Uterus (tissue), 4 donors: ENCODE data around the gene PPP1R16B. TPM values are rescaled to one million over a fixed set of nuclear protein-coding genes. Genes with fewer than 3 reads are reported as not detected.
"Not testable (repeated sequence)": the region's sequence is repeated elsewhere in the genome, so short reads cannot be mapped to it uniquely, and the experiment has no call there.

Experiments
- DNase-seq, 2 donors: peaks; one replicate each; pipeline ENCODE4 v3.0.0-alpha.2; 2019 to 2020
- H3K27ac ChIP-seq, 2 donors: fragments of 200-600 bp; sonication (generic); 1 replicate in 1 of 2; 2 replicates in 1 of 2; pipeline ENCODE4 v1.5.1; 2016 to 2018
- H3K27me3 ChIP-seq, 2 donors: fragments of 200-600 bp; sonication (generic); one replicate each; pipeline ENCODE4 v1.5.1; 2018 to 2019; ENCODE audit warnings: control low read depth in 1 of 2
- H3K36me3 ChIP-seq, 2 donors: fragments of 200-600 bp; sonication (generic); one replicate each; pipeline ENCODE4 v1.5.1; 2019; ENCODE audit warnings: control low read depth in 1 of 2
- H3K4me1 ChIP-seq, 2 donors: fragments of 200-600 bp; sonication (generic); one replicate each; pipeline ENCODE4 v1.5.1; 2018 to 2019; ENCODE audit warnings: control low read depth in 1 of 2
- H3K4me3 ChIP-seq, 2 donors: fragments of 200-600 bp; sonication (generic); 1 replicate in 1 of 2; 2 replicates in 1 of 2; pipeline ENCODE4 v1.5.1; 2018 to 2019; ENCODE audit warnings: mild to moderate bottlenecking in 1 of 2
- H3K9me3 ChIP-seq, 2 donors: fragments of 200-600 bp; sonication (generic); one replicate each; pipeline ENCODE4 v1.5.1; 2019; ENCODE audit warnings: control low read depth in 1 of 2
- POLR2A ChIP-seq, 2 donors: fragments of 450-650 bp; IDR thresholded peaks; one replicate each; pipeline ENCODE4 v1.6.1; 2016; ENCODE audit warnings: antibody characterized with exemption in 2 of 2, mild to moderate bottlenecking in 1 of 2, moderate library complexity in 1 of 2
- intact Hi-C: fragments of 100-400 bp; cut with DNase I; formaldehyde crosslinking; loops from one replicate; pipeline ENCODE4 v1.15.1; 2023; ENCODE audit warnings: low total_unique reads
- total RNA-seq, 4 donors: library from RNA; depleted of rRNA in 3 of 4; stranded (reverse); fragments of >200 nt in 3 of 4; gene quantifications; one replicate each; pipeline versions ENCODE4 v1.1.0 to v1.2.4, GENCODE V29; 2014 to 2023
- TF ChIP-seq, protein P1 (sequence below), 4 experiments: fragments of 200-600 bp in 2 of 4; fragments of 450-650 bp in 2 of 4; sonication (generic) in 2 of 4; IDR thresholded peaks; one replicate each; pipeline ENCODE4 v1.5.1; 2016 to 2019; ENCODE audit warnings: antibody characterized with exemption in 4 of 4, mild to moderate bottlenecking in 2 of 4, moderate library complexity in 1 of 4
- donor health status: DM: yes; HTN: yes; CAD: no.

PPP1R16B gene
- total RNA-seq, 4 donors from 2014 or later, result 7.6 to 15.8 (median 12.5) TPM

GRCh38 chr20:38951611-38952010 is 146.1 kb downstream of the PPP1R16B start:
- no peaks in the 10 kb centered on the region for H3K27me3 ChIP-seq
- H3K4me1 ChIP-seq, result no peaks in the 10 kb centered on the region
- intact Hi-C loops, result no loop called here
- H3K9me3 ChIP-seq, result no peaks in the 10 kb centered on the region
- H3K27ac ChIP-seq, result no peak overlapping the region
- no peak for TF ChIP-seq POLR2A (IDR thresholded peaks at IDR 0.05)
- TF ChIP-seq, protein P1, sequence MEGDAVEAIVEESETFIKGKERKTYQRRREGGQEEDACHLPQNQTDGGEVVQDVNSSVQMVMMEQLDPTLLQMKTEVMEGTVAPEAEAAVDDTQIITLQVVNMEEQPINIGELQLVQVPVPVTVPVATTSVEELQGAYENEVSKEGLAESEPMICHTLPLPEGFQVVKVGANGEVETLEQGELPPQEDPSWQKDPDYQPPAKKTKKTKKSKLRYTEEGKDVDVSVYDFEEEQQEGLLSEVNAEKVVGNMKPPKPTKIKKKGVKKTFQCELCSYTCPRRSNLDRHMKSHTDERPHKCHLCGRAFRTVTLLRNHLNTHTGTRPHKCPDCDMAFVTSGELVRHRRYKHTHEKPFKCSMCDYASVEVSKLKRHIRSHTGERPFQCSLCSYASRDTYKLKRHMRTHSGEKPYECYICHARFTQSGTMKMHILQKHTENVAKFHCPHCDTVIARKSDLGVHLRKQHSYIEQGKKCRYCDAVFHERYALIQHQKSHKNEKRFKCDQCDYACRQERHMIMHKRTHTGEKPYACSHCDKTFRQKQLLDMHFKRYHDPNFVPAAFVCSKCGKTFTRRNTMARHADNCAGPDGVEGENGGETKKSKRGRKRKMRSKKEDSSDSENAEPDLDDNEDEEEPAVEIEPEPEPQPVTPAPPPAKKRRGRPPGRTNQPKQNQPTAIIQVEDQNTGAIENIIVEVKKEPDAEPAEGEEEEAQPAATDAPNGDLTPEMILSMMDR (IDR thresholded peaks at IDR 0.05), result no peak
- no peak overlapping the region for H3K4me3 ChIP-seq
- no peak for DNase-seq
- no peaks in the 10 kb centered on the region for H3K36me3 ChIP-seq

DNA sequence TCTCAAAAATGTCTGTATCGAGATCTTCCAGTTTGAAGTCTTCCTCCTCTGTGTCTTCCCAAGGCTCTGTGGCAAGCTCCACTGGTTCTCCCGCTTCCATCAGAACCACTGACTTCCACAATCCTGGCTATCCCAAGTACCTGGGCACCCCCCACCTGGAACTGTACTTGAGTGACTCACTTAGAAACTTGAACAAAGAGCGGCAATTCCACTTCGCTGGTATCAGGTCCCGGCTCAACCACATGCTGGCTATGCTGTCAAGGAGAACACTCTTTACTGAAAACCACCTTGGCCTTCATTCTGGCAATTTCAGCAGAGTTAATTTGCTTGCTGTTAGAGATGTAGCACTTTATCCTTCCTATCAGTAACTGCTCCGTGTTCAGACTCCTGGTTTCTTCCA is 146.7 kb downstream of the PPP1R16B start:
- TF ChIP-seq, protein P1 (IDR thresholded peaks at IDR 0.05), result no peak
- TF ChIP-seq POLR2A (IDR thresholded peaks at IDR 0.05), result no peak
- Histone ChIP-seq H3K27me3 (no peaks in the 10 kb centered on the region), H3K36me3 (no peaks in the 10 kb centered on the region), H3K27ac (no peak overlapping the region), H3K9me3 (no peaks in the 10 kb centered on the region), H3K4me3 (no peak overlapping the region), H3K4me1 (no peaks in the 10 kb centered on the region)
- intact Hi-C loops, result no loop called here
- DNase-seq, result no peak

DNA sequence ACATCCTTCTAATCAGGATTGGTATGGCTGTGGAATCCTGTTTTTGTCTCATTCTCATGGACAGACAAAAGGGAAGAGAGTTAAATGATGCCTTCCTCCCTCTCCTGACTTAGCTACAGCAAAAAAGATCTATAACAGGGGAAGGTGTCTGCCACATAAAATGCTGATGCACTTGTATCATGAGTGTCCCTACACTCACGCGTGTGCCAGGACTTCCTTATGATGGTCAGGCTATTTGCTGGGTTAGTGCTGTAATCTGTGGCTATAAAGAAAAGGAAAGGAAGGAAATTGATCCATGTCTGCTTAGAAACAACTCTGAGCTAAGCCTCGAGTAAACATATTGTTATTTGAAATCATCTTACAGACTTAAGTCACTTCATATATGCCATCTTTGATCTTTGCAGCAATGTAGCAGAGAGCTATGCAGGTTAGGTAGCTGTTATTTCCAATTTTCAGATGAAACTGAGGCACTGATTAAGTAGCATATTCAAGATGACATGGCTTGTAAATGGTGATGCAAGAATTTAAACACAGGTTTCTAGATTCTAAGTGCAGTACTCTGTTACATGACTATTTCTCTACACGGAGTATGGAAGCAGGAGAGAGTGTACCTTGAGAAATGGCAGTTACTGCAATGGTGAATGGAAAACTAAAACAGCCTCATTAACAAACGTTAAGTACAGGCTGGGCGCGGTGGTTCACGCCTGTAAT is 148.3 kb downstream of the PPP1R16B start:
- no peak for TF ChIP-seq POLR2A (IDR thresholded peaks at IDR 0.05)
- TF ChIP-seq, protein P1 (IDR thresholded peaks at IDR 0.05), result no peak
- H3K9me3 ChIP-seq, result no peaks in the 10 kb centered on the region
- intact Hi-C loops, result no loop called here
- no peak overlapping the region for H3K27ac ChIP-seq
- no peaks in the 10 kb centered on the region for H3K36me3 ChIP-seq
- no peaks in the 10 kb centered on the region for H3K4me1 ChIP-seq
- H3K4me3 ChIP-seq, result no peak overlapping the region
- no peak for DNase-seq
- H3K27me3 ChIP-seq, result no peaks in the 10 kb centered on the region

- intact Hi-C loops, result no loop called here
- no peaks in the 10 kb centered on the region for H3K4me1 ChIP-seq
- no peaks in the 10 kb centered on the region for H3K9me3 ChIP-seq
- no peak for DNase-seq
- TF ChIP-seq, protein P1 (IDR thresholded peaks at IDR 0.05), result no peak
- no peak for TF ChIP-seq POLR2A (IDR thresholded peaks at IDR 0.05)
- no peak overlapping the region for H3K4me3 ChIP-seq
- H3K27ac ChIP-seq, result no peak overlapping the region
- H3K27me3 ChIP-seq, result no peaks in the 10 kb centered on the region
- no peaks in the 10 kb centered on the region for H3K36me3 ChIP-seq
Measured at GRCh38 chr20:38957235-38957876, 151.9 kb downstream of the PPP1R16B start.

DNA sequence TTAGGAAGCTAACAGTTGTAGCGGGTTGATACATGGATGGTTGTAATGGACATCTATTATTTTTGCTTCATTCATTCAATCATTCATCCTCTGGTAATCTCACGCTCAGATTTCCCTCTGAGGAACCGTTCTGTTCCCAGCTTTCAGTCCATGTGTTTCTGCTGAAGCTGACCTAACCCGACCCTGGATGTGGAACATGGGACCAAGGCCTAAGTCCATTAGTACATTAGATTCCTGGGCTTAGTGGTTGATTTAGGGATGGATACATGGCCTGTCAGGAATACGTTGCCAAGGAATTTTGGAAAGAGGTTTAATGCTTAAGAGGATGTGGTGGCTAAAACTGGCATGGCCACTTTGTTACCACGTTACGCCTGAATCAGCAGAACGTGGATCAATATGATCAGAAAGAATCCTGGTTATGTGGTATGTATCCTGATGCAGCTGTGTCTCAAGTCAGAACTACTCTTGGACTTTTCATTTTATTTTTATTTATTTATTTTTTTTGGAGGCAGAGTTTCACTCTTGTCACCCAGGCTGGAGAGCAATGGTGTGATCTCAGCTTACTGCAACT is 152.5 kb downstream of the PPP1R16B start:
- intact Hi-C loops, result no loop called here
- H3K27me3 ChIP-seq, result no peaks in the 10 kb centered on the region
- H3K36me3 ChIP-seq, result no peaks in the 10 kb centered on the region
- H3K4me3 ChIP-seq, result no peak overlapping the region
- no peak for DNase-seq
- H3K9me3 ChIP-seq, result no peaks in the 10 kb centered on the region
- H3K27ac ChIP-seq, result no peak overlapping the region
- H3K4me1 ChIP-seq, result no peaks in the 10 kb centered on the region
- TF ChIP-seq, protein P1 (IDR thresholded peaks at IDR 0.05), result no peak
- no peak for TF ChIP-seq POLR2A (IDR thresholded peaks at IDR 0.05)

- H3K4me1 ChIP-seq, H3K27me3 ChIP-seq, intact Hi-C loops, H3K9me3 ChIP-seq, DNase-seq, H3K27ac ChIP-seq, H3K4me3 ChIP-seq, H3K36me3 ChIP-seq: not testable (repeated sequence)
Measured at GRCh38 chr20:38960187-38960687, 154.7 kb downstream of the PPP1R16B start.
